COLO668 (cell line): Measurements from ENCODE around the gene CDR2L.
"Not testable (repeated sequence)": the region's sequence is repeated elsewhere in the genome, so short reads cannot be mapped to it uniquely, and the experiment has no call there.

Source experiments
- DNase-seq: peaks from one replicate; lab custom pipeline; 2025; ENCODE audit not compliant: unreplicated experiment; lab: John Stamatoyannopoulos, UW

Gene CDR2L

DNA sequence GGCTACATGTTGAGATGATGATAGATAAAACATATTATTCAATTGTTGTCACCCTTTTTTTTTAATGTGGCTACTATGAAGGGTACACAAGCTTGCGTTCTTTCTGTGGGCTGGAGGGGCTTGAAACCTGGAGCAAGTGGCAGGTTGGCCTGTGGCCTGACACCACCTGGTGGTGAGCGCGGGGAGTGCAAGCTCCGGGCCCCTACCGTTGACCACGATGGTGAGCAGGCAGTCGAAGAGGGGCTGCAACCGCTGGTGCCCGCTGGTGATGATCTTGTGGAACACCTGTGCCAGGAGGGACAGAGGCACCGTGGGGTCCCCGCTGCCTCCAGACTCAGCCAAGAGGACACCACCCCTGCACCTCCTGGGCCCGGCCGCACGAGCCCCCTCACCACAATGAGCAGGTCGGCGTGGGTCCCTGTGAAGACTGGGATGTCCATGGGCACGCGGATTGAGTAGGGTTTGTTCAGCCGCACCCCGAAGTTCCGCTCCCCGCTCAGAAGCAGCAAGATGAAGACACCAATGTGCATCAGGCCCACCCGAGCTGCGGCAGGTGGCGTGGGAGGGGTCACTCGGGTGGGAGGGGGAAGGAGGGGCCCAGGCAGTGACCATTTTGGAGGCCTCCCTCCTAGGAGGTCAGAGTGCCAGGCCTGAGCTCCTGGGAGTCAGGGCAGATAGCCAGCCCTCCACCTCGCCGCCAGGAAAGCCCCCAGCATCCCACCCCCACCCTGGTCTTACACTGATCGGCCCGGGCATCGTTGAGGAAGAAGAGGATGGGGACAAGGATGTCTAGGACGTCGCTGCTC, 29.3 kb upstream of the CDR2L start:
- peak; percentile 51 for DNase-seq

DNA sequence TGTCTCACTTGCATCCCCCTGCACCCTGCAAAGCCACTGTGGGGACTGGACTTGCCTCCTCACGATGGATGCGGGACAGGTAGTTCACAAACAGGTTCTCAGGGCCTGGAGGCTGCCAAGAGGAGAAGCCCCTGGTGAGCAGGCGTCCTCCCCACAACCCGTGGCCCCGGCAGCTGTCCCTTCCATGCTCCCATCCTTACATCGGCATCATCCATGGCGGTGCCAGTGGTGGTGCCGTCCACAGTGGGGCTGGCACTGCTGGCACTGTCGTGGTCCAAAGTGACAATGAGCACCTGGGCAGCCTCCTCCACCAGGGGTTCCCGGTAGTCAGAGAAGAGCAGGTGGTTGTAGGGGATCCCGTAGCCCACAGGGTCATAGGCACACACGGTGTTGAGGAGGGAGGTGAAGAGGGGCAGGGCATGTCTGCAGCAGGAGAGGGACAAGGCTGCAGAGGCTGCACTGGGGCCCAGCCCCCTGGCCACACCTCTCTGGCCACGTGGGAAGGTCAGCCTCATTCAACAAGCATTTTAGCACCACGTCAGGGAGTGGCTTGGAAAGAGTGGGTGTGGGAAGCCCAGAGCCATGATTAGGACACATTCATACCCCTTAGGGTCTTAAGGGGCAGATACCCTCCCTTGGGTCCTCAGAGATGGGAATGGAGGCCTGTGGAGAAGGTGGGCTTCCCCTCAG, 27.5 kb upstream of the CDR2L start:
- DNase-seq: no peak

DNA sequence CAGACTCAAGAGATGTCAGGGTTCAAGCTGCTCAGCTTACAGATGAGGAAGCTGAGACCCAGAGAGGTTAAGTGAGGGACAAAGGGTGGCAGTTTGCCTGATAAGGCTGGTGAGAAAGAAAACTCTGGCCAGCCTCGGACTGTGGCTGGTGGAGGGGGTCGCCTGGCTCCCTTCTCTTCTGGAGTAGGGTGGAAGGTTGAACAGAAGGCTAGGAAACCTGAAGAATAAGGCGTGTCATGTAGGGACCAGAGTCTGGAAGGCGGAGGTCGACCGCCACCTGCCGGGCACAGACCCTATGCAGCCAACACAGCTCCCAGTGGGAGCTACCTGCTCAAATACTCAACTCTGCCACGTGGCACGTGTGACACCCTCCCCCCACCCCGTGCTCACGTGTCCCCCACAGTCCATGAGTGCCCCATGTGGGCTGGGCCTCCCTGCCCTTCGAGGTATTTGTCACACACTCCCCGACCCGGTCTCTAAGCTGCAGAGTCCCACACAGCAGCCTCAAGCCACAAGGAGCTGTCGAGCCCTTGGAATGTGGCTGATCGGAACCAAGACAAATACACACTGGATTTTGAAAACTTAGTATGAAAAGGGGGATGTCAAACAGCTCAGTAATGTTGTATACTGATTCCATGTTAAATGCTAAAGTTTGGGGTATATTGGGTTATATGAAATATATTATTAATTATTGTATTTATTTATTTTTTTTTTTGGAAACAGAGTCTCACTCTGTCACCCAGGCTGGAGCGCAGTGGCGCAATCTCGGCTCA, 26.7 kb upstream of the CDR2L start:
- DNase-seq: peak; percentile 2

DNA sequence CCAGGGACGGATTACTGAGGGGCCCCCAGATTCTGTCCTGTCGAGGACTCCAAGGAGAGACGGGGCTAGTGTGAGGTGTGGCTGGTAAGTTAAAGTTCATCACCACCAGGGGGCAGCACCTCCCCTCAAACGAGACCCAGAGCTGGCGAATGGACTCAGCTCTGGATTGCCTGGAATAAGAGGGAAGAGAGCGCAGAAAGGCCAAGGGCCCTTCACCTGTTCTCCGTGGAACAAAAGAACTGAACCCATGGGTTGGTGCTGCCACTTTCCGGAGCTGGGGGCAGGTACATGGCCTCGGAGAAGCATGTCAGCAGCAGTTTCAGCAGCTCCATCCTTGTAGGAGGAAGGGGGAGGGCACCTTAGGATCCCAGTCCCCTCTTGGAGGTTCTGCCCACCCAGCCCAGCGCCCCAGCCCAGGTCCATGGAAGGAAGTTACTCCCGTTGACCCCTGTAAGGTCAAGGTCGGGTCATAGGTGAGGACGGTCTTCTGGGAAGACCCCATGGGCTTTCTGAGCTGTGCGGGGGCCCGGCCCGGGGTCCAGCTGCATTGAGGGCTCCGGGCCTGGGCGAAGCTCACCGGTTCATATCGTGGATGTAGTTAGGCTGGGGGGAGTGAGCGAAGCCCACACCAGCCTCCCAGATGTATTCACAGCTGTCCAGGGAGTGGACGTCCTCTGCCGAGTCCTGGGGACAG, 25.6 kb upstream of the CDR2L start:
- DNase-seq: peak; percentile 83

DNA sequence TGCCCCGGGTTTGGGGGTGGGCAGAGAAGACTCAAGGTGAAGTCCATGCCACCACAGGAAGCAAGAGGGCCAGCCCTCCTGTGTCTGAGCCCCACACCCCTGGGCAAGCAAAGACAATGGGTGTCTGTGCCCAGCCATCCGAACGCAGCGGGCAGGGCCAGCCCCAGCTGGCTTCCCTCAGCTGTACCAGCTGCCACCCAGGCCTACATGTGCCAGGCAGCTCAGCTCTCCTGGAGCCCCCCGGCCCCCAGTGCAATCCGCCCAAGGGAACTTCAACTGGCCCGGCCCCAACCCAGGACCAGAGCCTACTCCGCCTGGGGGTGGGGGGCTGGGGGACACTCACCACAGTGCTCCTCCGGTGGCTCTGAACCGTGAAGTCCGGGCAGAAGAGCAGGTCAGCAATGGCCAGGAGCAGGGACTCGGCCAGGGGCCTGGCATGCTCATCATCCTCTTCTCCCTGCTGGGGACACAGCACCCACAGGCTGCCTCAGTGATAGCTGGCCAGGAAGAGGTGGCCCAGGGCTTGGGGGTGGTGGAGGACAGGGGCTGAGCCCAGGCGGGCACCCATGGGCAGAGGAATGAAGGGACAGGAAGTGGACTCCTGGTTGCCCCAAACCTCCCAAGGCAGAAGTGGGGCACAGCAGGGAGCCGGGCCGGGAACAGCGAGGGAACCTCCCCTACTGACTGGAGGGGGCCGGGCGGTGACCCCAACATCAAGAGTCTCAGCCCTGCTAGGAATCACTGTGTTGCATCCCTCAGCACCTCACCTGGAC, 24.6 kb upstream of the CDR2L start:
- no peak for DNase-seq

DNA sequence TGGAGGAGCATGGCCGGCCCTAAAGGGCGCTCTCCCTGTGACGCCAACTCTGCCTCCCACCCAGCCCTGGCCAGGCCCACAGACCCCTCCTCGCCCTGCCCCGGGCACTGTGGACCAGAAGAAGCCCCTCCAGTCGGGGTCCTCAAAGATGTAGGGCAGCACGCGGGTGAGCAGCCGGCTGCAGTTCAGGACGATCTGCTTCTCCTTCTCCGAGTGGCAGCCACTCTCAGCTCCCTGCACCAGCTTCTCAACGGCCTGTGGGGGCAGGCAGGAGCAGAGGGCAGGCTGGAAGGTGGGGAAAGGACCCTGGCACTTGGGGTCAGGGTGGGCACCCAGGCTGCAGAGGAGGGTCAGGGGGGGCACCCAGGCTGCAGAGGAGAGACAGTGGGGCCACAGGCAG, 23.8 kb upstream of the CDR2L start:
- DNase-seq: no peak

DNA sequence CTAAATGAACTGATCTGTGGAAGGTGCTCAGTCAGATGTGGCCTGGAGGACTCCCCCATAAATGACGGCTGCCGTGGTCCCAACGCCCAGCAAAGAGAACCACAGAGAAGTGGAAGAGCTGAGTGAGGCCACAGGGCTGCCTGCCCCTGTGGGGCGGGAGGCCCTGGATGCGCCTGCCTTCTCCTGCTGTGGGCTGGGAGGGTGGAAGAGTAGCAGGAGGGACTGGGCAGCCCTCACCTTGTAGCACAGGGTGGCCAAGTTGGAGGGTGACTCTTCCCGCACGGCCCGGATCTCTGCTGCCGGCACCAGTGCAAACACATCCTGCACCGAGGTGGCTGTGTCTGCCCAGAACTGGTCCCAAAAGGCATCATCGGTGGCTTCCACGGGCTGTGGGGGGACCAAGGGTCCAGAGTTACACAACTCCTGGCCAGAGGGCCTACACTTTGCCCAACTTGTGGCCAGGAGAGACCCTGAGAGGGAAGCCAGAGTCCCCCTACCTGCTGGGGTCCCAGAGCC, 23.1 kb upstream of the CDR2L start:
- DNase-seq: no peak

DNA sequence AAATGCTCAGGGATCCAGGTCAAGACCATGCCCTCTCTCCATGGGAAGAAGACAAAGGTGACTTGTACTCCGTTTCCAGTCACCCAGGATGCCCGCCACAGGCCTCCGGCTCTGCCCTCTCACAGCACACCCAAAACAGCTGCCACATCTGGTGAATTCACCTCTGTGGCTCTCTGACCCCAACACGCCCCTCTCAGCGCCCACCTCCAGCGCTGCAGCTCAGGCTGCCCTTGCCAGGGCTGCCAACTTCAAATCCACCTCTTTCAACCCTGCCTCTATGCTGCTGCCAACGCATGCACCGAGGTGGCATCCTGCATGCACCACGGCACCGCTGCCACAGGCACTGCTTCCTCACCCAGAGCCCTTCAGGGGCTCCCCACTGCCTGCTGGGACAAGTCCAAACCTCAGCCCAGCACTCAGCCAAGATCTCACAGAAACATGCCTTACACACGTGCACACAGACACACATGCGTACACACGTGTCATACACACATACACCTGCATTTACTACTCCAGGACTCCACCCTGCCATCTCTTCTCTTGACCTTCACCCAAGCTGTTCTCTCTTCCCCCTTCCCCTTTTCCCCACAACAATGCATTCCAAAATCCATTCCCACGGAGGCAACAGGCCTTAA, 22.3 kb upstream of the CDR2L start:
- no peak for DNase-seq

DNA sequence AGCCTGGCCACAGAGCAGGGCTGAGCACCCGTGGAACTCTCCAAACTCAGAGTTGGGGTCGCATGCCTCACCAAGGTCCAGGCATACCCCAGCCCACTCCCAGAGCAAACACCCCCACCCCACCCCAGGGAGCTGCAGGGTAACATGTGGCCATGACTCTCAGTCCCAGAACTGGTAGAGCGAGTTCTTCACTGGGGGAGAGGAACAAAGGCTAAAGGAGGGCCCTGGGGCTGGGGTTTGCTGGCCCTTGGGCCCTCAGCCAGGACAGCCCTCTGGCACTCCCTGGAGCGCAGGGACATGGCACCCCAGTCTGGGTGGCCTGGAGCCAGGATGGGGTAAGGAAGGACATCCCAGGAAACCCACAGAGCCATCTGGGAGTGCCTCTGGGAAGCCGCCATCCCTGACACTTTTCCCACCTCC, 19.1 kb upstream of the CDR2L start:
- peak; percentile 4 for DNase-seq

DNA sequence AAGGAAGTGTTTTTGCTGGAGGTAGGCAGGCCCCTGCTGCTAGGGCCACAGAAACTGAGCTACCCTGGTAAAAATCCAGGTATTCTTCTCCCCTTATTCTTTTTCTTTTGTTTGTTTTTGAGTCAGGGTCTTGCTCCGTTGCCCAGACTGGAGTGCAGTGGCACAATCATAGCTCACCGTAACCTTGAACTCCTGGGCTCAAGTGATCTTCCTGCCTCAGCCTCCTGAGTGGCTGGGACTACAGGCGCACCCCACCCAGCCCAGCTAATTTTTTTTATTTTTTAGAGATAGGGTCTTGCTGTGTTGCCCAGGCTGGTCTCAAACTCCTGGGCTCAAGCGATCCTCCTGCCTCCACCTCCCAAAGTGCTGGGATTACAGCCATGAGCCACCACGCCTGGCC, 17.9 kb upstream of the CDR2L start:
- not testable (repeated sequence) for DNase-seq

DNA sequence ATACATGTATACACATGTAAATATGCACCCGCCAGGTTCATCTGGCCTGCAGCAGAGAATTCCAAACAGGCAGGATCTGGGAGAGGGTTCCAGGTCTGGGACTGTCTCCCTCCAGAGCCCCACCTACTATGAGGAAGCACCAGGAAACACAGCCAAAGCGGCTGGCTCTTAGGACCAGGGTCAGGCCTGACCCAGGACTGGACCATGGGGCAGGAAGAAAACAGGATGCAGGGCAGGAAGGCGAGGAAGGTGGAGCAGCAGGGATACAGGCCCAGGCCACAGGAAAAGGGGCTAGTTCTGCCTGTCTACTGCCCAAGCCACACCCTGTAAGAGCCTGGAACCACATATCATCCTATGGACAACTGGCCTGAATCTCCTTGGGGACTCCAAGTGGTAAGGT, 17.0 kb upstream of the CDR2L start:
- no peak for DNase-seq

DNA sequence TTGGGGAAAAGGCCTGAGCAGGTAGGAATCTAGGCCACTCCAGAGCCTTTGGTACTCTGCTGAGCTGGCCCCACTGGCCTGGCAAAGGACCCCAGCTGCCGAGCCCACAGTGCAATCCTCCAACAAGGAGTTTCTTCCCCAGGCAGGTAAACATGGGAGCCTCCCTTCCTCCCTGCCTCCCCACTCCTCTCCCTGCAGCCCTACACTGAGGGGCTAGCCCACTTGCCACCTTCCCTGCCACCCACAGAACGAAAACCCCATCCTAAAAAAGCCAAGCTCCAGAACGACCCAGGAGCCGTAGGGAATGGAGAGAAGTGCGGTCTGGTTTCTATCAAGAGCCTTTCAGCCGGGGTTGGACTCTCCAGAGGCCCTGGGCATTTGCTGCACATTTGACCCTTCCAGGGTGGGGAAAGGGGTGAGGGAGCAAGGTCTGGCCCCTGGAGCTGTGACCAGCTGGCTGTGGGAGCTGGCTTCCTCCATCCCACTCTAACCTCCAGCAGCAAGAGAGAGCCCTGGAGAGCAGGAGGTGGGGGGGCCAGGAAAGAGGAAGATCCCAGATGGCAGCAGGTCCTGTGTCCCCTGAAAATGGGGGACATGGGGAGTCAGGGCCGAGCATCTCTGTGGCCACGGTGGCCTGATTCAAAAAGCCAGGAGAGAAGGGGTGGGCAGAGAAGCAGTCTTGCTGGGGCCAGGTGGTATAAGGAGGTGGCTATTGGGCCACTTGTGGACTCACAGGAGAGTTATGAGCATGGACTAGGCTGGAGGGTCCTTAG, 16.2 kb upstream of the CDR2L start:
- DNase-seq: no peak

DNA sequence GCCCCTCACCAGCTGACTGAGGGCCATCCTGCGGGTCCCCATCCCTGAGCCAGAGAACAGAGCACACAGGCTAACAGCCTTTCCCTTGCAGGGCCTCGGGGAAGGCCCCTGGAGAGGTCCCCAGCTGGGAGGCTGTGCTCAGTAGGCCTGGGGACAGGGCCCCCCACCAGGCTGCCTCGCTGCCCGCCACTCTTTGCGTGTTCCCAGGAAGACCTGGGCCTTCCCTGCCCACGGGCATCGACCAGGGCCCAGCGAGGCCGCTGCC, 15.7 kb upstream of the CDR2L start:
- DNase-seq: no peak

DNA sequence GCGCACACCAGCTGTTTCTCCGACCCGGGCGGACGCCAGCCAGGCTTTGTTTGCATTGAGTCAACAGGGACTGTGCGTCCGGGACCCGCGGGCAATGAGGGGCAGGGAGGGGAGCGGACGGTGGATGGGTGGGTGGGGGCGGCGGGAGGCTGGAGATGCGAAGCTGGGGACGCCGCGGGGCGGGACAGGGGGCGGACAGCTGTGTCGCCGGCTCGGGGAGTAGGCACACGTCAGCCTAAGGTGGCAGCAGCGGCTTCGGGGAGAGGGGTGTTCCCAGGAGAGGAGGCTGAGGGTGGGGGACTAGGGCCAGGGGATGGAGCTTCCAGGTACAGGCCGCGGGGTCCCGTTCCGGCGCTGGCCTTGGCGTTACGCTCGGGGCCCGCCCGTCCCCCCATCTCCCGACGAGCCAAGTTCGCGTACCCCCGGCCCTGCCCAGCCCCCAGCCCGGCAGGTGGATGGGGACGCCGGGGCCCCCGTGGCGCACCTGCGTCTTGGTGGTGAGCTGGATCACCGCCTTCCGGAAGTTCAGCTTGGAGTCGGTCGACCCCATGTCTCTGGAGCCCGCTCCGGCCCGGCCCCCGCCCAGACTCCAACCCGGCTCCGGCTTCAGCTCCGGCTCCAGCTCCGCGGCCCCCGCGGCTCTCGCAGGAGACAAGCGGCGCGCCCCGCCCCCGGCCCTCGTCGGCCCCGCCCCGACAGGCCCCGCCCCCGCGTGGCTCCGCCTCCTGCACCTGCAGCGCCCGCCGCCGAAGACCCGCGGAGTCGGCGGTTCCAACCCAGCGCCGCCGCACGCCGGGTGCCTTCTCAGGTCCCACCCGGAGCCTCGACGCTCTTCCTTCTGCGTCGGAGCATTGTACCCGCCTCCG, 15.1 kb upstream of the CDR2L start, which contains the start of gene HID1:
Gene HID1 (minus strand): TSS at position 653 of the 866 bp plus-strand sequence. CDS start 103 bp downstream, at position 550.
- DNase-seq: peak; percentile 81

DNA sequence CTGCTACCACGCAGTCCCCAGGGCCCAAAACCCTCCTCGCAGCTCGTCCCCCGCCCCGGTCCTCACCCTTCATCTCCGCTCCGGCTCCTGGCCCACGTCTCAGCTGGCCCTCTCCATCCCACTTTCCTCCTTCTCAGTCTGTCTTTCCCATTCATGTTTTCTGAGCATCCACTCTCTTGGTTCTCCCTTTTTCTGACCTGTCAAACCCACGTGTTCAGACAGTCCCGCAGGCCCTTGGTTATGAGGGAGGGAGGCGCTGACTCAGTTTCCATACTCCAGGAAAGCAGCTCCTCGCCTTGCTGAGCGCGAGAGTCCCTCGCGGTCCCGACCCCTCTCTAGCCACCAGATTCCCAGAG, 14.5 kb upstream of the CDR2L start:
- DNase-seq: no peak

DNA sequence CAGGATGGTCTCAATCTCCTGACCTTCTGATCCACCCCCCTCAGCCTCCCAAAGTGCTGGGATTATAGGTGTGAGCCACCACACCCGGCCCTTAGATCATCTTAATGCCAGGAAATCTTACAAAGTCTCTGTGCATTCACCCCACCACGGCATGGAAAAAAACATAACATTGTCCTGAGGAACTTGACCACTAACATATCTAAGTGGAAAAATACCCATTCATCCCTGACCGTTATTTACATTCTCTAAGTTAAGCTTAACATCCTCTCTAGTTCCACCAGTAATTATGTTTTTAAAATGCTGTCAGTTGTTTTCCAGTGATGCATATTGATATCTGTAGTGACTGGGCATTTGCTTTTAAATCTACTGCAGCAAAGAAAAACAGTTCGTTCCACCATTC, 11.5 kb upstream of the CDR2L start:
- DNase-seq: no peak

DNA sequence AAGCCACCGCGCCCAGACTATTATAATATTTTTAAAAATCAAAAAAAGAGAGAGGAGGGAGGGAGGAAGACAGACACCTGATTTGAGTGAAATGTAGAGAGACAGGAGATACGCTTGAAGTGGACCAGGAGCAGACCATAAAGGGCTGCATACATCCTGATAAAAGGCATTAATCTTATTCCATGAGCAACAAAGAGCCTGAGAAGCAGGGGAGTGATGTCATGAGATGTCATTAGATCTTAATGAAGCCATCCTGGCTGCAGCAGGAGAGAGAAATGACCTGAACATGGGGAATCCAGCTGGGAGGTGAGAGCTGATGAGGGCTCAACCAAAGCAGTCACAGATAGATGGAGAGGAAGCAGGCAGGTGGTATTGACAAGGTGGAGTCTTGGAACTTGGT, 9.6 kb upstream of the CDR2L start:
- DNase-seq: no peak

DNA sequence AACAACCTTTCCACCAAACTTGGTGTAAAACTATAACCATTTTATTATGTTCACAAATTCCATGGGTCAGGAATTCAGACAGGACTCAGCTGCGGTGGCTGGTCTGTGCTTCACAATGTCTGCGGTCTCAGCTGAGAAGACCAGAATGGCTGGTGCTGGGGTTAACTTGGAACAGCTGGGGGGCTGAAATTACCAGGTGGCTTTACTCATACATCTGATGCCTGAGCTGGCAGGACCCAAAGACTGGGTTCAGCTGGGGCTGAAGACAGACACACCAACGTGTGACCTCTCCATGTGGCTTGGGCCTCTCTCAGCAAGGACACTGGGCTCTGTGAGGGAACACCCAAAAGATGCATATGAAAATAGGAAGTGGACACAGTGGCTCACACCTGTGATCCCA, 9.2 kb upstream of the CDR2L start:
- DNase-seq: no peak
